ENCODE results near the gene MRPL40.

DNA sequence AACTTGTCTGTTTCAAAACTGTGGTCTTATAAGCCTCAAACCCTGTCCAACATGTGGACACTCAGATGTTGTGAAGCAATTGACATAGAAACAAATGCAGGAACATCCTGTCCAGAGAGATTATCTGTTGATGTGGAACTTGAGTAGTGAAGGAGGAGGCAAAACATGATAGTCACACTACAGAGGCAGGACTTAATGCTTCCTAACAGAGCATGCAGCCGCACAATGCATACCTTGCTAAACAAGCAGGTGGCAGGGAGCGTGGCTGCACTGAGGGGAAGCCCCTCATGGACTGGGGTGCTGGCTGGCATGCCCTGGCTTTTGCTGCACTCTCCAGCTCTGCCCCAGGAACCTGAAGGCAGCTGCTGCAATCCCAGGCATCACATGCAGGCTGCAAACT, 9.8 kb downstream of the MRPL40 start:
- no peak for TF ChIP-seq GATA2 (IDR thresholded peaks at IDR 0.05; ENCODE audit: insufficient read depth, insufficient read length, low read depth, low read length)
- no peak for TF ChIP-seq POLR2A (IDR thresholded peaks at IDR 0.05; ENCODE audit: low read depth, low read length)
- TF ChIP-seq CTCF (IDR thresholded peaks at IDR 0.05; ENCODE audit: extremely low read depth in 1 of 2, insufficient read depth in 1 of 2, low read depth in 1 of 2, low read length in 2 of 2), result no peak
- TF ChIP-seq JUN (IDR thresholded peaks at IDR 0.05; ENCODE audit: borderline replicate concordance, insufficient read depth, insufficient read length, low read depth), result no peak
- TF ChIP-seq POLR2AphosphoS5 (IDR thresholded peaks at IDR 0.05; ENCODE audit: insufficient read depth, low read depth, low read length), result no peak
- no peak for TF ChIP-seq EZH2 (IDR thresholded peaks at IDR 0.05; ENCODE audit: borderline replicate concordance, low read depth, low read length, severe bottlenecking)

Data from endothelial cell of umbilical vein (primary cell).